Mucosa of descending colon (tissue), 3 donors: ENCODE results near the gene STRA6. TPM values are rescaled to one million over a fixed set of nuclear protein-coding genes. Genes with fewer than 3 reads are reported as not detected.

ENCODE experiments used
- ATAC-seq: fragments of 200-7000 bp; cut with Tn5 transposase; one replicate; pipeline ENCODE4 v1.9.1; 2020; ENCODE audit warnings: mild to moderate bottlenecking, moderate library complexity
- DNase-seq, 3 donors: peaks; one replicate each; pipeline ENCODE4 v3.0.0-alpha.2; 2020
- H3K36me3 ChIP-seq: fragments of 200-600 bp; one replicate; pipeline ENCODE4 v1.8.0; 2021; ENCODE audit warnings: low read depth, mild to moderate bottlenecking
- H3K4me1 ChIP-seq: fragments of 200-600 bp; one replicate; pipeline ENCODE4 v1.8.0; 2021; ENCODE audit warnings: low read depth, mild to moderate bottlenecking
- H3K4me3 ChIP-seq: fragments of 200-600 bp; one replicate; pipeline ENCODE4 v1.8.0; 2021; ENCODE audit warnings: mild to moderate bottlenecking
- H3K9me3 ChIP-seq: fragments of 200-600 bp; one replicate; pipeline ENCODE4 v1.8.0; 2021; ENCODE audit warnings: mild to moderate bottlenecking
- CTCF ChIP-seq: fragments of 200-600 bp; IDR thresholded peaks from one replicate; pipeline ENCODE4 v1.8.0; 2022; ENCODE audit warnings: antibody characterized with exemption, mild to moderate bottlenecking
- intact Hi-C, 2 donors: fragments of 100-400 bp; cut with DNase I in 1 of 2; cut with micrococcal nuclease in 1 of 2; formaldehyde crosslinking; loops; one replicate each; pipeline versions ENCODE4 v1.11.0 to v1.11.1; 2022; cut with DNase I, micrococcal nuclease
- total RNA-seq, 3 donors: library from RNA; stranded (reverse); fragmentation: NEBNext Ultra II Directional in 2 of 3; extraction: Animal tissue kit (Norgen Biotek cat#: 25700) in 2 of 3; gene quantifications; one replicate each; pipeline versions ENCODE4 v1.2.1 to v1.2.4, GENCODE V29; 2021 to 2023
- donor health status: DM: no; HTN: no; CAD: no; lungs with moderate emphysema.
- donor health status: DM: no; HTN: no; CAD: no.
- donor health status: DM: no; HTN: yes; CAD: no.

STRA6 gene
- total RNA-seq, 3 donors from 2014 or later, result 0.35 TPM; not detected in 2

- Histone ChIP-seq H3K36me3 (no peaks in the 10 kb centered on the region), H3K9me3 (no peaks in the 10 kb centered on the region), H3K4me3 (no peak overlapping the region), H3K4me1 (no peaks in the 10 kb centered on the region)
- ATAC-seq (no peak), DNase-seq (no peak)
- intact Hi-C loops, result no loop called here
- TF ChIP-seq CTCF, result no peak
These were observed 9.9 kb upstream of the STRA6 start for GRCh38 chr15:74212494-74212893.

- intact Hi-C loops, result no loop called here
- TF ChIP-seq CTCF, result no peak
- Histone ChIP-seq H3K4me1 (no peaks in the 10 kb centered on the region), H3K36me3 (no peaks in the 10 kb centered on the region), H3K9me3 (no peaks in the 10 kb centered on the region), H3K4me3 (no peak overlapping the region)
- DNase-seq (no peak), ATAC-seq (no peak)
These were observed 9.1 kb upstream of the STRA6 start for GRCh38 chr15:74211656-74212055.

GRCh38 chr15:74210729-74211128, 8.1 kb upstream of the STRA6 start:
- Histone ChIP-seq H3K9me3 (no peaks in the 10 kb centered on the region), H3K4me3 (no peak overlapping the region), H3K36me3 (no peaks in the 10 kb centered on the region), H3K4me1 (no peaks in the 10 kb centered on the region)
- no peak for TF ChIP-seq CTCF
- intact Hi-C loops, result no loop called here
- ATAC-seq (no peak), DNase-seq (no peak)

DNA sequence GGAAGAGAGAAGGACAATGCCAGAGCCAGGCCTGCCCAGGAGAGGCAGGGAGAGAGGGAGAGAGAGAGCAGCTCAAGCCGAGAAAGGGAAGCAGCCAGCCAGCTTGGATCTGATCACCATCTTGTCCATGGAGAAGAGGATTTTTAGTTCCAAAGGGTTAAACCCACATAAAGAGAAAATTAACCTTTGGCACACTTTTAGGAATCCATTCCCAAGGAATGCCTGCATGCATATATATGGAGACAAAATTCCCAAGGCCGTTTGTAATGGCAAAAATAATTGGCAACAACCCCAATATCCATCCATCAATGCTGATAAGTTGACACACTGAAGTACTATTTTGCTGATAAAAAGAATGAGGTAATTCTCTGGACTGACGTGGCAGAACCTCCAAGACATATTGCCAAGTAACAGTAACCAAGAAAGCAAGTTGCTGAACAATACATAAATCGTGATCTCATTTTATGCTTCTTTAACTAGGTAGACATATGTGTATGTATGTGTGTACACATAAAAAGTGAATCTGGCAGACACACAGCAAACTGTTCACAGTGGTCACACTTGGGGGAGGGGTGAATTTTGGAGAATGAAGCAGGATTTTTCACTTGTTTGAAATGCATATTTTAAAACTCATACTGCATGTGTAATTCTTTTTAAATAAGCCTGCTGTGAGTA, 7.5 kb upstream of the STRA6 start:
- no peaks in the 10 kb centered on the region for H3K4me1 ChIP-seq
- no peaks in the 10 kb centered on the region for H3K9me3 ChIP-seq
- no peak for TF ChIP-seq CTCF
- no peak overlapping the region for H3K4me3 ChIP-seq
- intact Hi-C loops, result no loop called here
- no peak for DNase-seq
- ATAC-seq, result no peak
- H3K36me3 ChIP-seq, result no peaks in the 10 kb centered on the region

DNA sequence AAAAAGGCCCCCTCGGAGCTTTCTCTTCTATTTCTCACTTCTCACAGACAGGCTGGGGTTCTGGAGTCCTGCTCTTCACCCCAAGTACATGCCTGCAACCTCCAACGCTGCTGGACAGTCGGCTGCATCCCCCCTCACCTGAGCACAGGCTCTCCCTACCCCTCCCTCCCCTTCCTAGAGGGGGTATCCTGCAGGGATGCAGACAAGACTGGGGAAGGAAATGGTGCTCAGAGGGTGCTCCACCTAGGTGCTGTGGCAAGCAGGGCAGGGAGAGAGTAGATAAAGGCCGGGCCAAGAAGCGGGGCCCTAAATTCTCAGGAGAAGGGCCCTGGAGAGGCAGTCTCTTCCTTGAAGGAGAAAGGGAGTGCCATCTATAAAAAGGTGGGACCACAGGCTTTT, 7.0 kb upstream of the STRA6 start:
- DNase-seq (no peak), ATAC-seq (no peak)
- no peak for TF ChIP-seq CTCF
- H3K9me3 ChIP-seq, result no peaks in the 10 kb centered on the region
- intact Hi-C loops, result no loop called here
- no peaks in the 10 kb centered on the region for H3K4me1 ChIP-seq
- H3K4me3 ChIP-seq, result no peak overlapping the region
- no peaks in the 10 kb centered on the region for H3K36me3 ChIP-seq
